ENCODE measurements around the gene KLHL6. TPM values are rescaled to one million over a fixed set of nuclear protein-coding genes. Genes with fewer than 3 reads are reported as not detected.

KLHL6 gene
- total and polyA plus RNA-seq, 10 of the 15 experiments (the other 5 are each of a cell fraction or from before 2014, with no cell fraction given), result 4.0 to 91.8 (median 24.4) TPM

- Histone ChIP-seq H3K9ac (ENCODE audit: control insufficient read depth, insufficient read depth, low read length) (no peak overlapping the region), H3K27ac (ENCODE audit: control insufficient read depth, insufficient read depth) (no peak overlapping the region), H4K20me1 (ENCODE audit: control insufficient read depth, insufficient read depth) (0 out of 2 replicates have a peak, but pooled peaks cover 3% of the 10 kb centered on the region), H3K9me3 (replicated peaks; ENCODE audit: control insufficient read depth, insufficient read depth, low read length) (no peaks in the 10 kb centered on the region), H2AFZ (ENCODE audit: control insufficient read depth, low read depth, low read length) (no peak overlapping the region), H3K4me2 (ENCODE audit: control insufficient read depth, insufficient read depth) (no peak overlapping the region), H3K36me3 (ENCODE audit: control insufficient read depth in 2 of 2, insufficient read depth in 2 of 2, low read length in 1 of 2) (peaks cover 0 to 6% of the 10 kb centered on the region in 2 experiments; a peak in 2 of 4 replicates), H3K27me3 (replicated peaks in 1 of 2; ENCODE audit: control insufficient read depth in 2 of 2, insufficient read depth in 2 of 2, low read length in 1 of 2) (no peaks in the 10 kb centered on the region), H3K4me3 (no peak overlapping the region), H3K4me1 (ENCODE audit: control insufficient read depth, insufficient read depth, low read length) (peaks cover 17% of the 10 kb centered on the region), H3K79me2 (ENCODE audit: control insufficient read depth, insufficient read depth, low read length) (peaks cover 4% of the 10 kb centered on the region)
- TF ChIP-seq CHD4 (IDR thresholded peaks at IDR 0.05) (no peak), JUNB (IDR thresholded peaks at IDR 0.05) (no peak), NBN (IDR thresholded peaks at IDR 0.05) (no peak), ELK1 (IDR thresholded peaks at IDR 0.05; ENCODE audit: low read depth, low read length) (no peak), CBX5 (IDR thresholded peaks at IDR 0.05; ENCODE audit: low read depth) (no peak), JUND (IDR thresholded peaks at IDR 0.05; ENCODE audit: low read depth, low read length) (no peak), ESRRA (IDR thresholded peaks at IDR 0.05; ENCODE audit: low read length) (no peak), NFYA (IDR thresholded peaks at IDR 0.05; ENCODE audit: borderline replicate concordance, low read depth, low read length) (no peak), CEBPZ (IDR thresholded peaks at IDR 0.05; ENCODE audit: low read depth, low read length) (no peak), STAT1 (conservative IDR thresholded peaks at IDR 0.05) (no peak), STAT3 (IDR thresholded peaks at IDR 0.05; ENCODE audit: low read depth, low read length) (no peak), RFX5 (IDR thresholded peaks at IDR 0.05; ENCODE audit: low read depth, low read length) (no peak), USF2 (IDR thresholded peaks at IDR 0.05; ENCODE audit: borderline replicate concordance, low read depth, low read length) (no peak), ZNF207 (IDR thresholded peaks at IDR 0.05; ENCODE audit: borderline replicate concordance) (no peak), POLR2AphosphoS5 (IDR thresholded peaks at IDR 0.05; ENCODE audit: low read length) (no peak)
- BruUV-seq (replicated peaks), result no TSS peak
- 82% methylated on average over 6 of the region's 6 CpGs for WGBS (ENCODE audit: insufficient coverage, insufficient replicate concordance, low lambda C conversion rate, missing lambda C conversion rate)
- ChIA-PET CTCF (interaction anchor here (0.5 to 1.3 kb wide), 5 partner anchors 10 to 472 kb away, joined by 3 to 4 read pairs (median 3); partner anchors contain the start of gene ABCC5), SMC1A (ENCODE audit: uncharacterized antibody, unreplicated experiment) (interaction anchor here (1.1 to 5.3 kb wide), 10 partner anchors 9 to 47 kb away, joined by 3 to 39 read pairs (median 9); no protein-coding TSS in a partner anchor), POLR2A (interaction anchor here (0.8 to 11.7 kb wide), 9 partner anchors 6 to 34 kb away, joined by 3 to 172 read pairs (median 9); partner anchors contain the start of gene KLHL6), RAD21 (ENCODE audit: unreplicated experiment) (interaction anchor here (1.7 to 14.8 kb wide), 8 partner anchors 10 to 90 kb away, joined by 8 to 245 read pairs (median 13); partner anchors contain the start of gene KLHL24)
- no peak for ATAC-seq
- in situ Hi-C loops (cut with MboI) (no loop called here), intact Hi-C loops (cut with micrococcal nuclease; ENCODE audit: unreplicated experiment) (no loop called here)
- no peak for FAIRE-seq
- no peak for DNase-seq (ENCODE audit: low read depth, low spot score)
These were observed 9.8 kb downstream of the KLHL6 start for GRCh38 chr3:183545708-183546107.
